PC-3 (cell line): ENCODE measurements around the gene HCFC1. TPM values are rescaled to one million over a fixed set of nuclear protein-coding genes. Genes with fewer than 3 reads are reported as not detected.

ENCODE experiments used
- ATAC-seq: fragments of 200-7000 bp; cut with Tn5 transposase; 2 replicates; pipeline ENCODE4 v1.9.1; 2020; ENCODE audit warnings: mild to moderate bottlenecking, moderate library complexity
- BruUV-seq: library from RNA; stranded (reverse); fragments of 400-500 nt; replicated peaks from 2 replicates; lab custom pipeline; 2021; lab: Mats Ljungman, UMichigan
- CTCF ChIA-PET: fragments of 300-600 bp; sonication (Branson Sonifier 250); formaldehyde crosslinking; loops from one replicate; lab custom pipeline; 2022; ENCODE audit warnings: antibody characterized with exemption; lab: Charles Lee
- POLR2A ChIA-PET: fragments of 300-600 bp; sonication (Branson Sonifier 250); formaldehyde crosslinking; loops from one replicate; lab custom pipeline; 2022; ENCODE audit warnings: antibody characterized with exemption; ENCODE audit not compliant: unreplicated experiment; lab: Charles Lee
- DNase-seq: peaks from one replicate; pipeline ENCODE4 v3.0.0-alpha.2; 2015
- H2AFZ ChIP-seq: fragments of 300-600 bp; sonication (generic); 2 replicates; pipeline ENCODE4 v1.6.0; 2016; ENCODE audit warnings: antibody characterized with exemption, low read length
- H3F3A ChIP-seq: fragments of 300-600 bp; sonication (generic); one replicate; pipeline ENCODE4 v1.6.0; 2017; ENCODE audit warnings: antibody characterized with exemption, low read length, control low read depth, mild to moderate bottlenecking; ENCODE audit not compliant: unreplicated experiment
- H3K27ac ChIP-seq: fragments of 300-600 bp; sonication (generic); 2 replicates; pipeline ENCODE4 v1.5.1; 2016; ENCODE audit warnings: mild to moderate bottlenecking, low read length
- H3K27me3 ChIP-seq: fragments of 300-600 bp; sonication (generic); 2 replicates; pipeline ENCODE4 v1.6.1; 2016; ENCODE audit warnings: low read length, mixed read lengths
- H3K36me3 ChIP-seq: fragments of 300-600 bp; sonication (generic); 2 replicates; pipeline ENCODE4 v1.6.1; 2016; ENCODE audit warnings: low read depth, mixed run types, low read length, mixed read lengths
- H3K4me1 ChIP-seq: fragments of 300-600 bp; sonication (generic); 2 replicates; pipeline ENCODE4 v1.5.1; 2016; ENCODE audit warnings: low read length; ENCODE audit not compliant: insufficient read depth
- H3K4me2 ChIP-seq: fragments of 300-600 bp; sonication (generic); 2 replicates; pipeline ENCODE4 v1.6.0; 2016; ENCODE audit warnings: low read length
- H3K4me3 ChIP-seq: fragments of 300-600 bp; sonication (generic); 2 replicates; pipeline ENCODE4 v1.5.1; 2016; ENCODE audit warnings: mild to moderate bottlenecking, low read length, mixed read lengths
- H3K79me2 ChIP-seq: fragments of 300-600 bp; sonication (generic); 2 replicates; pipeline ENCODE4 v1.6.1; 2017; ENCODE audit warnings: low read length, mixed read lengths
- H3K9ac ChIP-seq: fragments of 300-600 bp; sonication (generic); 2 replicates; pipeline ENCODE4 v1.6.0; 2016; ENCODE audit warnings: mild to moderate bottlenecking, low read length
- H3K9me2 ChIP-seq: fragments of 300-600 bp; sonication (generic); replicated peaks from 2 replicates; pipeline ENCODE4 v1.6.1; 2016; ENCODE audit warnings: mixed run types, low read length, mixed read lengths
- H3K9me3 ChIP-seq: fragments of 300-600 bp; sonication (generic); 2 replicates; pipeline ENCODE4 v1.6.1; 2016; ENCODE audit warnings: low read length, mixed read lengths
- H4K20me1 ChIP-seq: fragments of 300-600 bp; sonication (generic); 2 replicates; pipeline ENCODE4 v1.6.1; 2016; ENCODE audit warnings: low read length, mixed read lengths
- CTCF ChIP-seq: fragments of 300-600 bp; sonication (generic); conservative IDR thresholded peaks from 2 replicates; pipeline ENCODE4 v1.5.1; 2017; ENCODE audit warnings: antibody characterized with exemption, low read depth, mild to moderate bottlenecking, low read length
- EZH2 ChIP-seq: fragments of 300-600 bp; sonication (generic); IDR thresholded peaks from one replicate; pipeline ENCODE4 v1.6.1; 2017; ENCODE audit warnings: antibody characterized with exemption, mild to moderate bottlenecking, low read length; ENCODE audit not compliant: unreplicated experiment
- EZH2phosphoT487 ChIP-seq: fragments of 300-600 bp; sonication (generic); IDR thresholded peaks from 2 replicates; pipeline ENCODE4 v1.6.1; 2018; ENCODE audit warnings: mild to moderate bottlenecking, antibody characterized with exemption, low read length, borderline replicate concordance
- intact Hi-C: fragments of 100-400 bp; cut with micrococcal nuclease; formaldehyde crosslinking; loops from 2 replicates; pipeline ENCODE4 v1.9.0; 2023
- total RNA-seq: library from RNA; depleted of rRNA; stranded (reverse); fragments of >200 nt; gene quantifications from 2 replicates; pipeline ENCODE4 v1.2.3, GENCODE V29; 2014

Gene HCFC1
- total RNA-seq, 1 experiment from 2014 or later, result 66.9 TPM

- Histone ChIP-seq H4K20me1 (no peaks in the 10 kb centered on the region), H3K79me2 (no peaks in the 10 kb centered on the region), H3K27me3 (no peaks in the 10 kb centered on the region), H3F3A (no peaks in the 10 kb centered on the region), H3K9me2 (no peaks in the 10 kb centered on the region), H3K36me3 (no peaks in the 10 kb centered on the region), H3K4me1 (peaks cover 19% of the 10 kb centered on the region), H3K9me3 (no peaks in the 10 kb centered on the region), H3K4me3 (no peak overlapping the region), H2AFZ (no peak overlapping the region), H3K9ac (no peak overlapping the region), H3K4me2 (no peak overlapping the region), H3K27ac (no peak overlapping the region)
- intact Hi-C loops, result loop anchor here (1.0 kb wide), 1 partner anchor 23 kb away; no protein-coding TSS in a partner anchor
- DNase-seq, result peak; percentile 42
- CTCF ChIA-PET, result interaction anchor here (0.6 to 1.6 kb wide), 2 partner anchors 17 to 23 kb away, joined by 3 to 5 read pairs; no protein-coding TSS in a partner anchor
- no TSS peak for BruUV-seq
- no peak for ATAC-seq
- POLR2A ChIA-PET, result no interaction called here
- TF ChIP-seq EZH2phosphoT487 (no peak), EZH2 (no peak), CTCF (peak; percentile 35; the same call in 1 of the 2 replicates)
These were observed 47.3 kb downstream of the HCFC1 start for GRCh38 chrX:153924149-153924861.

GRCh38 chrX:153922932-153923857 lies 48.4 kb downstream of the HCFC1 start:
- Histone ChIP-seq H3K4me3 (no peak overlapping the region), H3K36me3 (no peaks in the 10 kb centered on the region), H4K20me1 (no peaks in the 10 kb centered on the region), H3K79me2 (no peaks in the 10 kb centered on the region), H3K4me1 (peaks cover 13% of the 10 kb centered on the region), H2AFZ (no peak overlapping the region), H3K4me2 (peak overlapping the region; percentile 70), H3K27me3 (no peaks in the 10 kb centered on the region), H3F3A (no peaks in the 10 kb centered on the region), H3K9me2 (no peaks in the 10 kb centered on the region), H3K27ac (no peak overlapping the region), H3K9me3 (no peaks in the 10 kb centered on the region), H3K9ac (no peak overlapping the region)
- ChIA-PET POLR2A (no interaction called here), CTCF (interaction anchor here (0.6 to 1.4 kb wide), 5 partner anchors 12 to 157 kb away, joined by 3 to 16 read pairs (median 5); partner anchors contain the start of gene NAA10)
- TF ChIP-seq CTCF (peak; percentile 58), EZH2phosphoT487 (no peak), EZH2 (no peak)
- no TSS peak for BruUV-seq
- peak; percentile 65 for ATAC-seq
- DNase-seq, result peak; percentile 65
- intact Hi-C loops, result no loop called here
